GM23248 (cell line): ENCODE data around the gene TBC1D30.

ENCODE experiments used
- EZH2 ChIP-seq: fragments of 200-600 bp; sonication (generic); IDR thresholded peaks from 2 replicates; pipeline ENCODE4 v1.6.1; 2018; ENCODE audit warnings: antibody characterized with exemption, mild to moderate bottlenecking; ENCODE audit not compliant: insufficient read depth, poor library complexity, severe bottlenecking
- EZH2phosphoT487 ChIP-seq: fragments of 200-600 bp; sonication (generic); IDR thresholded peaks from 2 replicates; pipeline ENCODE4 v1.6.1; 2018; ENCODE audit warnings: antibody characterized with exemption, moderate library complexity, mild to moderate bottlenecking, low read depth; ENCODE audit not compliant: insufficient read depth

DNA sequence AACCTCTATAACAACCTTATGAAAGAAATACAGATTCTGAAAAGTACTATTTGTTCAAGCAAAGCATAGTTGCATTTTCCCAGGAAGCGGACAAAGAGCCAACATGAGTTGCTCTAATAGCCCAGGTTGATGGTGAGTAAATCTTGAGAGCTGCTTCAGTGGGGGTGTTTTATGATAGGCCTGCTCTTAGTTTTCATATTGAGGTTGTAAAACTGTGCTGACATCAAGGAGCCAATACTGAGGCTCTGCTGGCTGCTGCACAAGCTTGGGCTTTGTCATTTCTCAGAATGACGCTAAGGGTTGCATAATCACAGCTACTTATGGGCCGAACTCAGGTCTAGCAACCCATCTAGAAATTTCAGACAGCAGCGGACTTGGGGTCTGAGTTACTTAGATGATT lies 11.5 kb downstream of the TBC1D30 start:
- TF ChIP-seq EZH2phosphoT487, result no peak
- TF ChIP-seq EZH2, result no peak
